Endothelial cell of umbilical vein (primary cell): ENCODE results near the gene XKR8. TPM values are rescaled to one million over a fixed set of nuclear protein-coding genes. Genes with fewer than 3 reads are reported as not detected.

ENCODE experiments used
- BruUV-seq: library from RNA; stranded (reverse); fragments of 400-500 nt; replicated peaks from 2 replicates; lab custom pipeline; 2021; lab: Mats Ljungman, UMichigan
- CTCF ChIA-PET: fragments of 300-600, 350-600 bp; sonication (Branson Sonifier 250); formaldehyde crosslinking; loops from one replicate; lab custom pipeline; 2021; ENCODE audit warnings: antibody characterized with exemption, inconsistent platforms; lab: Charles Lee
- POLR2A ChIA-PET: fragments of 300-600, 350-600 bp; sonication (Branson Sonifier 250); formaldehyde crosslinking; loops from one replicate; lab custom pipeline; 2021; ENCODE audit warnings: antibody characterized with exemption, inconsistent platforms; lab: Charles Lee
- DNase-seq: peaks from one replicate; pipeline ENCODE4 v3.0.0-alpha.2; 2011; ENCODE audit warnings: low read depth, low spot score
- FAIRE-seq: peaks from 2 replicates; lab custom pipeline; 2011; peaks lifted over from hg19 to GRCh38; lab: Jason Lieb, UNC
- H2AFZ ChIP-seq: 2 replicates; pipeline ENCODE4 v1.6.0; 2012; ENCODE audit warnings: low read depth, low read length, control low read depth, inconsistent platforms
- H3K27ac ChIP-seq: 2 replicates; pipeline ENCODE4 v1.5.1; 2011; ENCODE audit warnings: low read depth, mild to moderate bottlenecking, control low read depth, low read length, moderate library complexity; ENCODE audit not compliant: insufficient read depth
- H3K27me3 ChIP-seq, 2 experiments: 2 replicates each; pipeline versions ENCODE4 v1.6.0 to v1.6.1; 2011; ENCODE audit warnings: low read length in 2 of 2, mixed read lengths in 1 of 2; ENCODE audit not compliant: control insufficient read depth in 2 of 2, insufficient read depth in 2 of 2
- H3K36me3 ChIP-seq, 2 experiments: 2 replicates in 1 of 2; 3 replicates in 1 of 2; pipeline ENCODE4 v1.5.1; 2011; ENCODE audit warnings: low read length in 2 of 2, mild to moderate bottlenecking in 1 of 2, moderate library complexity in 1 of 2; ENCODE audit not compliant: control insufficient read depth in 2 of 2, insufficient read depth in 2 of 2; ENCODE audit errors: extremely low read depth in 1 of 2
- H3K4me1 ChIP-seq: 3 replicates; pipeline ENCODE4 v1.5.1; 2011; ENCODE audit warnings: mild to moderate bottlenecking, low read length; ENCODE audit not compliant: control insufficient read depth, insufficient read depth; ENCODE audit errors: extremely low read depth
- H3K4me2 ChIP-seq: 2 replicates; pipeline ENCODE4 v1.6.1; 2011; ENCODE audit warnings: low read length, control low read depth, mixed read lengths; ENCODE audit not compliant: insufficient read depth
- H3K4me3 ChIP-seq, 3 experiments: fragments of 200-600 bp in 1 of 3; sonication (generic), shearing (Covaris generic) in 1 of 3; replicated peaks in 1 of 3; 2 replicates each; pipeline ENCODE4 v1.5.1; 2011 to 2016; ENCODE audit warnings: control low read depth in 3 of 3, low read length in 3 of 3, mild to moderate bottlenecking in 2 of 3, inconsistent platforms in 1 of 3, low read depth in 1 of 3, moderate library complexity in 1 of 3; ENCODE audit not compliant: insufficient read depth in 1 of 3
- H3K79me2 ChIP-seq: 2 replicates; pipeline ENCODE4 v1.6.0; 2012; ENCODE audit warnings: low read length, inconsistent platforms; ENCODE audit not compliant: control insufficient read depth, insufficient read depth
- H3K9ac ChIP-seq: replicated peaks from 2 replicates; pipeline ENCODE3; 2011; ENCODE audit warnings: low read length, control low read depth; ENCODE audit not compliant: insufficient read depth; ENCODE audit errors: extremely low read depth
- H3K9me1 ChIP-seq: replicated peaks from 3 replicates; pipeline ENCODE4 v1.6.0; 2011; ENCODE audit warnings: mild to moderate bottlenecking, low read length; ENCODE audit not compliant: control insufficient read depth, insufficient read depth; ENCODE audit errors: extremely low read depth
- H3K9me3 ChIP-seq: replicated peaks from 2 replicates; pipeline ENCODE4 v1.5.1; 2012; ENCODE audit warnings: low read length, inconsistent platforms; ENCODE audit not compliant: control insufficient read depth, insufficient read depth
- H4K20me1 ChIP-seq: replicated peaks from 2 replicates; pipeline ENCODE3; 2011; ENCODE audit warnings: mild to moderate bottlenecking, low read length; ENCODE audit not compliant: control insufficient read depth, insufficient read depth; ENCODE audit errors: extremely low read depth
- CTCF ChIP-seq, 2 donors: IDR thresholded peaks; 1 replicate in 1 of 2; 2 replicates in 1 of 2; pipeline ENCODE4 v1.5.1; 2011; ENCODE audit warnings: low read length in 2 of 2, mild to moderate bottlenecking in 2 of 2, moderate library complexity in 2 of 2, control low read depth in 1 of 2, inconsistent platforms in 1 of 2, low read depth in 1 of 2; ENCODE audit not compliant: insufficient read depth in 1 of 2; ENCODE audit errors: extremely low read depth in 1 of 2
- EZH2 ChIP-seq: IDR thresholded peaks from 2 replicates; pipeline ENCODE4 v1.6.1; 2012; ENCODE audit warnings: borderline replicate concordance, low read depth, mild to moderate bottlenecking, moderate library complexity, low read length, inconsistent platforms; ENCODE audit not compliant: severe bottlenecking
- FOS ChIP-seq: IDR thresholded peaks from 2 replicates; pipeline ENCODE4 v1.6.1; 2011; ENCODE audit warnings: mild to moderate bottlenecking, low read length, moderate library complexity, borderline replicate concordance; ENCODE audit not compliant: insufficient read depth
- GATA2 ChIP-seq: IDR thresholded peaks from 2 replicates; pipeline ENCODE4 v1.7.0; 2011; ENCODE audit warnings: low read depth, mild to moderate bottlenecking, moderate library complexity, mixed read lengths, low read length; ENCODE audit not compliant: insufficient read length, insufficient read depth
- JUN ChIP-seq: IDR thresholded peaks from 2 replicates; pipeline ENCODE4 v1.6.1; 2011; ENCODE audit warnings: borderline replicate concordance, low read depth; ENCODE audit not compliant: insufficient read length, insufficient read depth
- MYC ChIP-seq: IDR thresholded peaks from one replicate; pipeline ENCODE4 v1.6.1; 2011; ENCODE audit warnings: mild to moderate bottlenecking, low read depth, low read length
- POLR2A ChIP-seq: IDR thresholded peaks from 2 replicates; pipeline ENCODE4 v1.6.1; 2012; ENCODE audit warnings: low read depth, mild to moderate bottlenecking, control low read depth, low read length
- POLR2AphosphoS5 ChIP-seq: IDR thresholded peaks from 2 replicates; pipeline ENCODE4 v1.6.1; 2012; ENCODE audit warnings: low read depth, mild to moderate bottlenecking, control low read depth, low read length, moderate library complexity; ENCODE audit not compliant: insufficient read depth
- dilution Hi-C: fragments of 300-500 bp; cut with MboI; formaldehyde crosslinking; loops from one replicate; pipeline ENCODE4 v1.15.0; 2019; ENCODE audit warnings: low sequenced_read_pairs; ENCODE audit not compliant: extremely low pct_ligation_motif_present
- intact Hi-C: fragments of 100-400 bp; cut with micrococcal nuclease; formaldehyde crosslinking; loops from one replicate; pipeline ENCODE4 v1.10.0; 2022
- polyA plus RNA-seq, 4 experiments: library from polyadenylated mRNA; depleted of rRNA in 3 of 4; stranded (reverse) in 3 of 4; unstranded in 1 of 4; fragments of >200 nt; gene quantifications; 2 replicates each; pipeline versions ENCODE4 v1.2.1 to v1.2.3, GENCODE V29; 2011 to 2012; ENCODE audit warnings: missing spikeins in 1 of 4
- total RNA-seq: library from RNA; stranded (reverse); gene quantifications from 2 replicates; pipeline ENCODE4 v1.2.3, GENCODE V29; 2021
- TF ChIP-seq, protein P1 (sequence below): IDR thresholded peaks from 2 replicates; pipeline ENCODE4 v1.6.1; 2011; ENCODE audit not compliant: insufficient read depth, insufficient read length

Gene XKR8
- total and polyA plus RNA-seq, 2 donors (not counting 3 experiments of a cell fraction or from before 2014, with no cell fraction given) = 10.0 to 13.1 TPM

GRCh38 chr1:27936370-27936769 lies 23.4 kb upstream of the XKR8 start:
- TF ChIP-seq POLR2AphosphoS5 (no peak), MYC (no peak)
- Histone ChIP-seq H3K9me1 (no peaks in the 10 kb centered on the region), H2AFZ (no peak overlapping the region), H3K9ac (no peak overlapping the region), H3K4me2 (no peak overlapping the region), H4K20me1 (no peaks in the 10 kb centered on the region), H3K36me3 (no peaks in the 10 kb centered on the region), H3K4me1 (no peaks in the 10 kb centered on the region), H3K27ac (no peak overlapping the region), H3K4me3 (no peak overlapping the region), H3K9me3 (no peaks in the 10 kb centered on the region), H3K27me3 (peaks cover 0 to 5% of the 10 kb centered on the region in 2 experiments), H3K79me2 (no peaks in the 10 kb centered on the region)
- BruUV-seq = no TSS peak
- DNase-seq (no peak), FAIRE-seq (no peak)
- POLR2A ChIA-PET = no interaction called here
- dilution Hi-C loops (no loop called here), intact Hi-C loops (no loop called here)
- CTCF ChIA-PET = interaction anchor here (1.1 kb wide), 1 partner anchor 25 kb away, joined by 4 read pairs; no protein-coding TSS in a partner anchor

- intact Hi-C loops = no loop called here
- Histone ChIP-seq H3K9ac (no peak overlapping the region), H3K9me3 (no peaks in the 10 kb centered on the region), H4K20me1 (no peaks in the 10 kb centered on the region), H3K4me3 (no peak overlapping the region), H3K9me1 (no peaks in the 10 kb centered on the region), H3K4me2 (no peak overlapping the region), H3K27ac (no peak overlapping the region), H3K36me3 (no peaks in the 10 kb centered on the region), H3K79me2 (no peaks in the 10 kb centered on the region), H3K4me1 (no peaks in the 10 kb centered on the region), H2AFZ (no peak overlapping the region), H3K27me3 (peaks cover 0 to 5% of the 10 kb centered on the region in 2 experiments)
- POLR2A ChIA-PET = no interaction called here
- dilution Hi-C loops = no loop called here
- FAIRE-seq = no peak
- CTCF ChIA-PET = interaction anchor here (0.8 to 1.9 kb wide), 3 partner anchors 11 to 80 kb away, joined by 3 to 4 read pairs (median 3); no protein-coding TSS in a partner anchor
- no peak for TF ChIP-seq JUN
- no peak for TF ChIP-seq FOS
- TF ChIP-seq GATA2 = no peak
- no peak for TF ChIP-seq POLR2AphosphoS5
- TF ChIP-seq CTCF (IDR thresholded peaks at IDR 0.05; ENCODE audit: extremely low read depth in 1 of 2, insufficient read depth in 1 of 2, low read depth in 1 of 2, low read length in 2 of 2) = no peak
- no peak for TF ChIP-seq POLR2A
- TF ChIP-seq, protein P1, sequence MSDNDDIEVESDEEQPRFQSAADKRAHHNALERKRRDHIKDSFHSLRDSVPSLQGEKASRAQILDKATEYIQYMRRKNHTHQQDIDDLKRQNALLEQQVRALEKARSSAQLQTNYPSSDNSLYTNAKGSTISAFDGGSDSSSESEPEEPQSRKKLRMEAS = no peak
- TF ChIP-seq MYC = no peak
- TF ChIP-seq EZH2 = no peak
- no peak for DNase-seq
- BruUV-seq = no TSS peak
Measured at GRCh38 chr1:27937524-27937836, 22.3 kb upstream of the XKR8 start.
